Skeletal muscle tissue (tissue), 4 donors: ENCODE results near the gene KIZ. TPM values are rescaled to one million over a fixed set of nuclear protein-coding genes. Genes with fewer than 3 reads are reported as not detected.

Source experiments
- H3K27ac ChIP-seq: one replicate; pipeline ENCODE4 v1.7.0; 2013; ENCODE audit warnings: mild to moderate bottlenecking, low read depth, low read length, inconsistent platforms
- H3K27me3 ChIP-seq, 3 donors: one replicate each; pipeline ENCODE4 v1.7.0; 2013; ENCODE audit warnings: low read length in 3 of 3; ENCODE audit not compliant: control insufficient read depth in 3 of 3, insufficient read depth in 3 of 3
- H3K36me3 ChIP-seq, 3 donors: one replicate each; pipeline ENCODE4 v1.7.0; 2013; ENCODE audit warnings: low read length in 3 of 3; ENCODE audit not compliant: control insufficient read depth in 3 of 3, insufficient read depth in 3 of 3
- H3K4me1 ChIP-seq, 3 donors: one replicate each; pipeline ENCODE4 v1.7.0; 2013; ENCODE audit warnings: low read length in 3 of 3, mild to moderate bottlenecking in 3 of 3; ENCODE audit not compliant: control insufficient read depth in 3 of 3, insufficient read depth in 3 of 3
- H3K4me3 ChIP-seq, 3 donors: one replicate each; pipeline ENCODE4 v1.7.0; 2013; ENCODE audit warnings: low read length in 3 of 3
- H3K9ac ChIP-seq, 3 donors: one replicate each; pipeline ENCODE4 v1.7.0; 2013; ENCODE audit warnings: low read length in 3 of 3, mild to moderate bottlenecking in 3 of 3, moderate library complexity in 2 of 3, low read depth in 1 of 3
- H3K9me3 ChIP-seq, 3 donors: one replicate each; pipeline ENCODE4 v1.7.0; 2013; ENCODE audit warnings: low read length in 3 of 3; ENCODE audit not compliant: control insufficient read depth in 3 of 3
- total RNA-seq: library from RNA; depleted of rRNA; stranded (reverse); fragments of >200 nt; gene quantifications from one replicate; pipeline ENCODE4 v1.2.3, GENCODE V29; 2014
- donor health status: Osteomylitis.

KIZ gene
- total RNA-seq, 1 donor from 2014 or later: 8.9 TPM

DNA sequence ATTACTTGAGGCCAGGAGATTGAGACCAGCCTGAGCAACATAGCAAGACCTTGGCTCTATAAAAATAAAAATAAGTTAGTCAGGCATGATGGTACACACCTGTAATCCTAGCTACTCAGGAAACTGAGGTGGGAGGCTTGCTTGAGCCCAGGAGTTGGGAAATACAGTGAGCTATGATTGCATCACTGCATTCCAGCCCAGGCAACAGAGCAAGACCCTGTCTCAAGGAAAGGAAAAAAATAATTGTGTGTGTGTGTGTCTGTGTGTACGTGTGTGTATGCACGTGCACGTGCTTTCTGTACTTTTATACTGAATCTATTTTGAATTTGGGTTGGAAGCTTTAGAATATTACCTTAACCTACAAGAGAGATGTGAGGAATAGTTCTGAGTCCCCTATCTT is 58.9 kb downstream of the KIZ start:
- H3K4me1 ChIP-seq: peaks cover 6 to 15% (median 12%) of the 10 kb centered on the region in 3 donors
- no peak overlapping the region for H3K4me3 ChIP-seq

DNA sequence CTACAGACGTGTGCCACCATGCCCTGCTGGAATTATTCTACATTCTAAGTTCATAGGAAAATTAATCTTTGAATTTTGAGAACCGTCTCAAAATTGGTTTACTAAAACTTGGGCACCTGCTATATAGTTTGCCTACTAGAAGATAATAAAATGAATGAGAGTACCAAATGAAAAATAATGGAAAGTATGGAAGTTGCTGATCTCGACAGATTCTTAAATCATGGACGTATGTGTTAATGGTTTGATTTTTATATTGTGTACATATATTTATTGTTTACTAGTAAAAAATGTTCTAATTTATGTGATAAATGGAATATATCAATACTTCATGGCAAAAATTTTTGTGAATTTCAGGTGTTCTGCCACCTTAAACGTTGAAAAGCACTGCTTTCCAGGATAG is 60.0 kb downstream of the KIZ start:
- Histone ChIP-seq H3K36me3 (peaks cover 0 to 2% (median 0%) of the 10 kb centered on the region in 3 donors), H3K27me3 (no peaks in the 10 kb centered on the region), H3K4me1 (peaks cover 9 to 18% (median 12%) of the 10 kb centered on the region in 3 donors), H3K9me3 (no peaks in the 10 kb centered on the region), H3K4me3 (no peak overlapping the region), H3K9ac (no peak overlapping the region), H3K27ac (no peak overlapping the region)

More for the DNA sequence above, 58.9 kb downstream of the KIZ start:
- no peaks in the 10 kb centered on the region for H3K27me3 ChIP-seq
- H3K27ac ChIP-seq: no peak overlapping the region
- H3K9me3 ChIP-seq: no peaks in the 10 kb centered on the region
- no peak overlapping the region for H3K9ac ChIP-seq
- H3K36me3 ChIP-seq: peaks cover 0 to 2% (median 0%) of the 10 kb centered on the region in 3 donors

DNA sequence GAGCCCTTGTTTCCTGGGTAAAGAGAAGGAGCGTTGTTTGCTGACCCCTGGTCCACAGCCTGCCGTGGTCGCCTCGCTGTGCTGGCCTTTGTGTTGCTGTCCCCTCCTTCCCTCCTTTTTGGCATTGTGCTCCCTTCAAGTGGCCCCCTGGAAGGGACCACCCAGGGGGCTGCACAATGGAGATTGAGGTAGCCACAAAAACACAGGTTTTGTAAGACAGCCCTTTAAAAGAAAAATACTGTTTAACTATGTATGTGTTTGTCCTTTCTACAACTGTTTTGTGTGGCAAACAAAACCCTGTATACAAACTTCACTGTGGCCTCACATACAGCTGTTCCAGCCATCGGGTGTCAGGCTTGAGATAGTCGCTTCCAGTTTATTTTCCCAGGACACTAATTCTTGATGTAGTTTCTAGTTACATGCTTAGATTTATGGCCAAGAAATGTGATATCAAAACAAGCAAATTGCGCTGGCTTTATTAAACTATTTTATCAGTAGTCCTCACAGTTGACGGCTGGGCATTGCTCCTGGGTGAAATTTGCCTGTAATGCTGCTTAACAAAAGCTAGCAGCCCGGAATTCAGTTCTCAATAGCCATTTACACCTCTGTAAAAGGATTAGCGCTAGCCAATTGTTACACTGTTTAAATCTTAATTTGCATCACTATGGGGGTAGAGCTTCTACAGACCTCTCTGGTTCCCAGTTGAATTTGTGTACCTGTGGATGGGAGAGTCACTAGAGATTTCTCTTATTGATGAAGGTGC is 64.1 kb downstream of the KIZ start:
- Histone ChIP-seq H3K27ac (no peak overlapping the region), H3K27me3 (no peaks in the 10 kb centered on the region), H3K4me1 (peaks cover 4 to 8% (median 5%) of the 10 kb centered on the region in 3 donors), H3K36me3 (peaks cover 0 to 2% (median 0%) of the 10 kb centered on the region in 3 donors), H3K9me3 (no peaks in the 10 kb centered on the region), H3K4me3 (no peak overlapping the region), H3K9ac (no peak overlapping the region)

DNA sequence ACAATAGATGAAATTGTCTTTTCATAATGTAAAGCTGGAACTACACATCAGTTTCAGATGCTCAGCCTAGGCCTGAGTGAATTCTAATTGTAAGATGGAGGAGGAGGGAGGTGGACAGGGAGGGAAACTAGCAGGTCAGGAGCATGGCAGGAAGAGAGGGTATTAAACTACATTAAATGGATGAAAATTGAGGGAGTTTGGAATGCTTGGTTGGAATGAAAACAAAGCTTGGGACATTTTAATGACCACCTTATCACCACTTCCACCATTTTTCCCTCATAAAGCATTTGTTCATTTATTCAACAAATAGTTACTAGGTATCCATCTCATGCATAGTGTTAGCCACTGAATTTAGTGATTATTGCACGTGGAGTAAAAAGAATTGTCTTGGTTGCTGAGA is 65.0 kb downstream of the KIZ start:
- Histone ChIP-seq H3K4me3 (no peak overlapping the region), H3K36me3 (peaks cover 0 to 2% (median 0%) of the 10 kb centered on the region in 3 donors), H3K27ac (no peak overlapping the region), H3K9me3 (no peaks in the 10 kb centered on the region), H3K27me3 (no peaks in the 10 kb centered on the region), H3K4me1 (peaks cover 4 to 8% (median 5%) of the 10 kb centered on the region in 3 donors), H3K9ac (no peak overlapping the region)

DNA sequence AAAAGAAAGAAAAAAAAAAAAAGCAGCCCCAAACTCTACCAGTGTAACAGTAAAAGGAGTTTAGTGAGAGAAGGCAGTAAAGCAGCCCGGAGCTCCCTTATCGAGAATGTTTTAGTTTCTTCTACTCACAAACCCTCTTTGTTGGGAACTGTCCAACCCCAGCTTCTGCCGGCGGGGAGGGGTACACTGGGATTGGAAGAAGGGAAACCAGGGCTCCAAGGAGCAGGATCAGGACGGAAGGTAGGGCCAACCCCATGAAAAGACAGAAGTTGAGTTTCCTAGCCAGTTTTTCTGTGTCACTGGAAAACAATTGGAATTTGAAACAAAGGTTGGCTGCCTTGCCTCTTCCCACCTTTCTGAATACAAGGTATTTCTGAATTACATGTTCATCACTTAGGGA is 66.0 kb downstream of the KIZ start:
- no peaks in the 10 kb centered on the region for H3K36me3 ChIP-seq
- no peaks in the 10 kb centered on the region for H3K9me3 ChIP-seq
- H3K27me3 ChIP-seq: no peaks in the 10 kb centered on the region
- H3K9ac ChIP-seq: no peak overlapping the region
- no peak overlapping the region for H3K4me3 ChIP-seq
- no peak overlapping the region for H3K27ac ChIP-seq
- H3K4me1 ChIP-seq: peaks cover 4 to 8% (median 5%) of the 10 kb centered on the region in 3 donors

DNA sequence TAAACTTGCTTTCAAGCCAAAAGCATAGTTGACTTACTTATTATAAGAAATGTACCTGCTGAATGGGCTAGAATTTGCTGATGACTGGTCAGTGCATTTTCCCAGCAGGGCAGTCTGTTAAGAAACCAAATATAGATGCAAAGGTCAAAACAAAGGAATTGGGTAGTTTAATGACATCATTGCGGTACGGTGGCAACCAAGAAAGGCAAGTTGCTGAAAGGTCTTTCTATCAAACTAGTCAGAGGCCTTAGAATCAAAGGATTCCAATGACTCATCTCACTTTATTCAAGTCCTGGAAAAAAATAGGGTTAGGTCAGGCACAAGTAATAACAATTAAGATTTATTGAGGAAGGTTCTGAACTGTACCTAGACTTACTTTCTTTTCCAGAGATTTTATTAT is 76.4 kb downstream of the KIZ start:
- no peaks in the 10 kb centered on the region for H3K9me3 ChIP-seq
- peaks cover 4 to 7% (median 6%) of the 10 kb centered on the region in 3 donors for H3K36me3 ChIP-seq
- no peak overlapping the region for H3K27ac ChIP-seq
- no peak overlapping the region for H3K9ac ChIP-seq
- no peaks in the 10 kb centered on the region for H3K4me1 ChIP-seq
- H3K4me3 ChIP-seq: no peak overlapping the region
- H3K27me3 ChIP-seq: no peaks in the 10 kb centered on the region

DNA sequence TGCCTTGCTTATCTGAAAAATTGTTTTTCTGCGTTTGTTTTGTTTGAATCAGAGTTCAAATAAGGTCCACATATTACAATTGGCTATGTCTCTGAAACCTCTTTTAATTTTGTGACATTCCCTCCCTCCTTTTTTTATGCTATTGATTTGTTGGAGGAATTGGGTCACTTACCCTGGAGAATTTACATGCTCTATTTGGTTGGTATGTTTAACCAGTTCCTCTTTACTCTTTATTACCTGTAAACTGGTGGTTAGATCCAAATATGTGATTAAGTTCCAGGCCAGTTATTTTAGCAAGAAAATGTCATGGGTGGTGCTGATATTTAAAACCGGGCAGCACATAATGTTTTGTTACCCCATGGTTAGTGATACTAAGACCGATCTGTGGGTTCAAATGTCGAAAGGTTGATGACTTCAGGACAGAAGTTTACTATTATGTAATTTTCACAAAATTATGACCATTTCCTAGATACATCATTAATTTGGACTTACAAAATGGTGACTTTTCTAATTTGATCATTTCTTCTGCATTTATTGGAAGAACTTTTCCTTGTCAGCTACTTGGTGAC is 77.3 kb downstream of the KIZ start:
- H3K27me3 ChIP-seq: no peaks in the 10 kb centered on the region

DNA sequence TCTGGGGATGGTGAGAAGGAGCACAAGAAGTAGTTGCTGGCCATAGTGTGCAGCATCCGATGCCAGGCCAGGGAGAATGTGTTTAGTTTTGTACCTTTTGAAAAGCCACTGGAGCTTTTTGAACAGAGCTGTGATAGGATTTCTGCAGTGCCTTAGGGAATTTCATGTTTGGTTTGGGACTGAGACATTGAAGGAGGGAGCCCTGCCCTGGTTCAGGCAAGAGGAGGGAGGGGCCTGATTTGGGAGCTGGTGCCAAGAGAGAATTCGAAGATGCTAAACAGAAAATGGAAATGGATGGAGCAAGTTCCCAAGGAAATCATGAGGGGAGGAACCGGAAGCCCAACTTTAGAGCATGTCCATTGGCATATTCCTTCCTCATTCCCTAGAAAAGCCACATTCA is 80.7 kb downstream of the KIZ start:
- no peaks in the 10 kb centered on the region for H3K27me3 ChIP-seq
- H3K4me3 ChIP-seq: no peak overlapping the region
- H3K4me1 ChIP-seq: no peaks in the 10 kb centered on the region
- no peak overlapping the region for H3K9ac ChIP-seq
- no peaks in the 10 kb centered on the region for H3K9me3 ChIP-seq
- peaks cover 6 to 7% (median 6%) of the 10 kb centered on the region in 3 donors for H3K36me3 ChIP-seq
- no peak overlapping the region for H3K27ac ChIP-seq

More for the DNA sequence above, 77.3 kb downstream of the KIZ start:
- H3K9me3 ChIP-seq: no peaks in the 10 kb centered on the region
- H3K4me3 ChIP-seq: no peak overlapping the region
- H3K4me1 ChIP-seq: no peaks in the 10 kb centered on the region
- H3K27ac ChIP-seq: no peak overlapping the region
- no peak overlapping the region for H3K9ac ChIP-seq
- peaks cover 4 to 7% (median 6%) of the 10 kb centered on the region in 3 donors for H3K36me3 ChIP-seq

DNA sequence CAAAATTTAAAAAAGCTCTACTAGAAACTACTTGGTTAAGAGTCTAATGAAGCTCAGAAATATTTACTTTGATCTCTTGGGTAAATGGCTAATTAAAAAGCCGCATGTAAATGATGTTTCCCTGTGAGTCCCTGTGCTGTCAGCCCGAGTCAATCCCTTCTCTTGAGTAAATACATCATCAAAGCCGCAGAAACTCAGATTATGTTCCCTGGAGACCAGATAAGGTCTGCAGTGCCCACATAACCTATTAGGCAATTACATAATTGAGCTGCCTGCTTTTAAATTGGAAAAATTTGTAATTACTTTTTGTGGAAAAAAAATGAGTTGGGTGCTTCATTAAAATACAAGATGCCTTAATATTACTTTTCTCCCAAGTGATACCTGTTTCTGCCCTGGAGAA is 83.1 kb downstream of the KIZ start:
- H3K4me1 ChIP-seq: no peaks in the 10 kb centered on the region
- H3K4me3 ChIP-seq: no peak overlapping the region
- H3K36me3 ChIP-seq: peaks cover 6 to 7% (median 6%) of the 10 kb centered on the region in 3 donors
- H3K27me3 ChIP-seq: no peaks in the 10 kb centered on the region
- no peak overlapping the region for H3K27ac ChIP-seq
- no peak overlapping the region for H3K9ac ChIP-seq
- H3K9me3 ChIP-seq: no peaks in the 10 kb centered on the region

DNA sequence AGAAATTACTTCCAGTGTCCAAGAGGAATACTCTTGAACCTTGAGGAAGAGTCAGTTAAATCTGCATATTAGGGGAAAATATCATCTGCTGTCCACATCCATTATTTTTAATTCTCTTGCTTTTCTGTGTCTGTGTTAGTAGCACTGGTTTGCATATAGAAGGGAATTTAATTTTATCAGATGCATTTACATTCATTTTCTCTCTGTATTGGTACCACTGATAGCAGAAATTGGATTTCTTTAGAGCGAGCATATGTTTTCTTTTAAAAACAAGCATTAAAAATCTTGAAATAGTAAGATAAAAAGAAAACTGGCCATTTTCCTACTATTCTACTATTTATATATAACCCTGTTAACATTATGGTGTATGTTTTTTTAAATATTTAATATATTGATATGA is 83.8 kb downstream of the KIZ start:
- no peak overlapping the region for H3K4me3 ChIP-seq
- H3K9me3 ChIP-seq: no peaks in the 10 kb centered on the region
- no peak overlapping the region for H3K9ac ChIP-seq
- H3K4me1 ChIP-seq: no peaks in the 10 kb centered on the region
- no peaks in the 10 kb centered on the region for H3K27me3 ChIP-seq
- H3K36me3 ChIP-seq: peaks cover 6 to 9% (median 6%) of the 10 kb centered on the region in 3 donors
- H3K27ac ChIP-seq: no peak overlapping the region
